Stimulated activated CD4-positive, alpha-beta T cell treated with anti-CD3 and anti-CD28 coated beads, Interleukin-2, amount 100 ng/mL, for 24 hours (primary cell): ENCODE measurements around the gene SSH2.
"Not testable (repeated sequence)": the region's sequence is repeated elsewhere in the genome, so short reads cannot be mapped to it uniquely, and the experiment has no call there.

ENCODE experiments used
- DNase-seq, 2 donors: peaks; one replicate each; pipeline ENCODE4 v3.0.0-alpha.2; 2020

The SSH2 gene

DNA sequence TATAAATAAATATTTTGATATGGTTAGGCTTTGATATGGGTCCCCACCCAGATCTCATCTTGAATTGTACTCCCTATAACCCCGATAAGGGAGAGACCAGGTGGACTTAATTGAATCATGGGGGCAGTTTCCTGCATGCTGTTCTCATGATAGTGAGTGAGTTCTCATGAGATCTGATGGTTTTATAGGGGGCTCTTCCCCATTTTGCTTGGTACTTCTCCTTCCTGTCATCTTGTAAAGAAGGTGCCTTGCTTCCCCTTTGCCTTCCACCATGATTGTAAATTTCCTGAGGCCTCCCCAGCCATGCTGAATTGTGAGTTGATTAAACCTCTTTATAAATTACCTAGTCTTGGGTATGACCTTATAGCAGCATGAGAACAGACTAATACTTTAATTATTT, 55.7 kb downstream of the SSH2 start:
- not testable (repeated sequence) for DNase-seq

DNA sequence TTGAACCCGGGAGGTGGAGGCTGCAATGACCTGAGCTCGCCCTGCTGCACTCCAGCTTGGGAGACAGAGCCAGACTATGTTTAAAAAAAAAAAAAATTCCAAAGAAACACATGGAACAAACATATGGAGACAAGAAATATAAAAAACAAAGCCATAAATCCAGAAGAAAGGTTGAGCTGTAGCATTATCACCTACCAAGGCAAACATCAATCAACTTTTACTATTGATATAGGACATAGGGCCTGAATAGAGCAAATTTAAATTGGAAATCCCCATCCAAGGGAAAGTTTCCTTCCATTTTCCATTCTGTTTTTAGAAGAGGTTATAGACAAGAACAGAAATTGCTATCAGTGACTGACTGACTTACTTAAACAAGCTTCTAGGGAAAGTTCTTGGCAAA, 56.6 kb downstream of the SSH2 start:
- no peak for DNase-seq

DNA sequence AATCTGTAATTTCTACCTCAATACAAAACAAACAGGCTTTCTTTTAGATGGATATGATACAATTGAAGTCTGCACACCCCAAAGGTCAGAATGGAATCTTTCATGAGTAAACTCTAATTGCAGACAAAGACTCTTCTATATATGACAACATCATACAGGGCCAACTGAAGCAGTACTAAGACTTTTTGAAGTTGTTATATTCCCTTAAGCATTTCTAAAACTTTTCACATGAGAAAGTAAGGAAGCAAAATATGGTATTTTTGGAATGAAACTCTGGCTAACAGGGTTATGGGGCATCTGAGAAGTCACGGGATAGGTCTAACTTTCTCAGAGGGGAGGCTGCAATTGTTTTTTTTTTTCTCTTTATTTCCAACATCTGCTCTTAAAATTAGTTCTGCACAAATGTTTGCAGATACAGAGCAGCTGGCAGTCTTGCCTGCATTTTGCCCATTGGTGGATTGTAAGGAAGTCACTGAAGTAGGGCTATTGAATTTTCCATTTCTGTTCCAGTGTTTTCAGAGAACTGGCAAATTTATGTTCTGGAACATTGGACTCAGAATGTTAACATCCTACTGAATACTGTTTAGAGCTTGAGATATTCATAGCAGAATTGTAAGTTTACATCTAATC, 59.1 kb downstream of the SSH2 start:
- no peak for DNase-seq

DNA sequence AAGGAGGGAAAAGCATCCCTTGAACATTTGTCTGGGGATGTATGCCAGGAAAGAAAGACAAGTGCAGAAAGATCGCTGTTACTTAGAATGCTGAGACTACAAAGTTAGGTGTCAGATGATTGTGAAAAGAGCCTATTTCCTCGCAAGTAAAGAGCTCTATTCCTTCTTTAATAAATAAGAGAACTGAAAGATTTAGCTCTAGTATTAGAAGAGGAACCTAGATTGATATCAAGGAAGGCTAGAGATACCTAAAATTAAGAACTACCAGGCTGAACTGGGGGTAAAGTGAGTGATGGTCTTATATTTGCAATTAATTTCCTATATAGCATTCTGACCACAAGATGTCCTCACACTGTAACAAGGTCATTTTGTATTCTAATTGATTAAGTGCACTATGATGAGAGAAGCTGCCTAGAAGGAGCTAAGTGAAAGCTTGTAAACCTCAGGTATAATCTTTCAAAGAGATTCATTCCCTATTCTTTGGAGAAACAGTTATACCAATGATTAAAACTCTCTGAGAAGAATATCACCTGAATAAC, 62.3 kb downstream of the SSH2 start:
- no peak for DNase-seq

DNA sequence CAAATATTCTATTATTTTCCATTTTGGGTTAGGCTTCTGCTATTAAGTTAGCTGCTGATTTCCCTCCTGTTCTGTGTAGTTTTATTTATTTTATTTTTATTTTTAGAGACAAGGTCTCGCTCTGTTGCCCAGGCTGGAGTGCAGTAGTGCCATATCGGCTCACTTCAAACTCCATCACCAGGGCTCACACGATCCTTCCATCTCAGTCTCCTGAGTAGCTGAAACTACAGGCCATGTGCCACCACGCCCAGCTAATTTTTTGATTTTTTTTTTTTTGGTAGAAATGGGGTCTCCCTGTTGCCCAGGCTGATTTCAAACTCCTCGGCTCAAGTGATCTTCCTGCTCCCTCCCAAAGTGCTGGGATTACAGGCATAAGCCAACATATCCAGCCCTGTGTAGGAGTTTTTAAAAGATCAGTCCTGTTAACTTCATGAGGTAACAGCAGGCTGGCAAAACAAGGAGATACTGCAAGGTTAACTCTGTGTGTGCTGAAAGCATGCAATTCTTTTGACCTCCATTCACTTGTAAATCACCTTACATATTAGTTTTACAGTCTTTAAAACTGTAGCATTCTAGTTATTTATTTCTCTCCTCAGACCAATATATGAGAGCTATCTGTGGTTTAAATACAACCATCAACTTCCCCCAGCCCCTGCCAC, 63.2 kb downstream of the SSH2 start:
- DNase-seq: no peak

DNA sequence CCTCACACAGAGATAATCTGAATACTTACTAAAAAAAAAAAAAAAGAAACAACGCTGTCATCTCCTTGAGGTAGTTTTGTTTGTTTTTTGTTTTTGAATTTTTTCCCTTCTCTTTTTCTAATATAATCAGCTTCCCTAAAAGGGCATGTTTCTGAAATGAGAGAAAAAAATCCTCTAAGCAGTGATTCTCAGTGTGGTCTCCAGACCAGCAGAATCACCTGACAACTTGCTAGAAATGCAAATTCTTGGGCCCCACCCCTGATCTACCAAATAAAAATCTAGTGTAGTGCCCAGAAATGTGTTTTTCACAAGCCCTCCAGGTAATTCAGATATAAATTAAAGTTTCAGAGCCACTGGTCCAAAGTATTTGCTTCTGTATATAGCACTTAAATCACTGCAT, 65.4 kb downstream of the SSH2 start:
- DNase-seq: no peak

DNA sequence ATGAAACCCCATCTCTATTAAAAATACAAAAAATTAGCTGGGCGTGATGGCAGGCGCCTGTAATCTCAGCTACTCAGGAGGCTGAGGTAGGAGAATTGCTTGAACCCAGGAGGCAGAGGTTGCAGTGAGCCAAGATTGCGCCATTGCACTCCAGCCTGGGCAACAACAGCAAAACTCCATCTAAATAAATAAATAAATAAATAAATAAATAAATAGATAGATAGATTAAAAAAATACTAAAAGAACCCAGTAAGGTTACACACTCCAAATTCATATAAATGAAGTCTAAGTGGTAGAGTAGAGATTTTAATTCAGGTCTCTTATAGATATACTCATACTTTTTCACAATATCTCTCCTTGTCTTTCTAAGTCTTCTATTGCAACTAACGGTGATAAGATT, 65.9 kb downstream of the SSH2 start:
- not testable (repeated sequence) for DNase-seq

DNA sequence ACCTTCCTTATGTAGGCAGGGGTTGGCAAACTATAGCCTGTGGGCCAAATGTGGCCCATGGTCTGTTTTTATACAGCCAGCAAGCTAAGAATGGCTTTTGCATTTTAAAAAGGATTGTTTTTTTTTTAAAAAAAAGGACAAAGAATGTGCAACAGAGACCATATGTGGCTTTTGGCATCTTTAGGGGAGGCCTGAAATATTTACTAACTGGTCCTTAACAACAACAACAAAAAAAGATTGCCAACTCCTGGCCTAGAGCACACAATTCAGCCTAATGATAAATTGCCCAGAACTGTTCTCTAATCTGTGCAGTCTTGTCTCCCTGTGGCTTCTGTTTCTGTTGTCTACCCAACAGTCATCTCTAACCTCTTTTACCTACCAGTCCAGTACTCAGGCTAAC, 67.1 kb downstream of the SSH2 start:
- no peak for DNase-seq

DNA sequence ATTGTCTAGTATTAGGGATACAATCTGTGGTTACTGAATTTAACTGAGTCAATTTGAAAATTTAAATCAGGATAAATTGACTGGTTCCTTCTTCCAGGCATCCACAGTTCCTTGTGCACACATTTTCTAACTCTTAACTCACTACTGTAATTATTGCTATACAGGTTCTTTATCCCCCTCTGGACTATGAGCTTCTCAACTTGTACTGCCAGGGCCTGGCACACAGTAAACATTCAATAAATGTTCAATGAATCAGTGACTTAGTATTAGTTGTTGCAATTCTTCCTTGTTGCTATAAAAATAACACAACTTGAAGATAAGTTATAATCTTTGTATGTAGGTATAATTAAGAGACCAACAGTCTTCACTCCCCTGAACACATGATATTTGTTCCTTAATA, 67.9 kb downstream of the SSH2 start:
- no peak for DNase-seq

DNA sequence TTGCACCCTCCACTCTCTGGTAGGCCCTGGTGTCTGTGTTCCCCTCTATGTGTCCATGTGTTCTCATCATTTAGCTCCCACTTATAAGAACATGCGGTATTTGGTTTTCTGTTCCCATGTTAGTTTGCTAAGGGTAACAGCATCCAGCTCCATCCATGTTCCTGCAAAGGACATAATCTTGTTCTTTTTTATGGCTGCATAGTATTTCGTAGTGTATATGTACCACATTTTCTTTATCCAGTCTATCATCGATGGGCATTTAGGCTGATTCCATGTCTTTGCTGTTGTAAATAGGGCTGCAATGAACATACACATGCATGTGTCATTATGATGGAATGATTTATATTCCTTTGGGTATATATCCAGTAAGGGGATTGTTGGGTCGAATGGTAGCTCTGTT, 70.6 kb downstream of the SSH2 start:
- DNase-seq: not testable (repeated sequence)

DNA sequence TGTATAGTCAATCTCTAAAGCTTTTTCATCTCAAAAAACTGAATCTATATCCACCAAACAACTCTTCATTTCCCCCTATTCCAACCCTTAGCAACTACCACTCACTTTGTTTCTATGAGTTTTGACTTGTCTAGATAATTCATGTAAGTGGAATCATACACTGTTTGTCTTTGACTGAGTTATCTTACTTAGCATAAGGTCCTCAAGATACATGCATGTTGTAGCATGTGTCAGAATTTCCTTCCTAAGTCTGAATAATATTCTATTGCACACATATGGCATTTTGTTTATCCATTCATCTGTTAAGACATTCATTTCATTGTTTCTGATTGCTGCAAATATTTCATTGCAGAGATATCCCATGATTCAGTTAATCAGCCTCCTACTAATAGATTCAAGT, 72.2 kb downstream of the SSH2 start:
- no peak for DNase-seq

DNA sequence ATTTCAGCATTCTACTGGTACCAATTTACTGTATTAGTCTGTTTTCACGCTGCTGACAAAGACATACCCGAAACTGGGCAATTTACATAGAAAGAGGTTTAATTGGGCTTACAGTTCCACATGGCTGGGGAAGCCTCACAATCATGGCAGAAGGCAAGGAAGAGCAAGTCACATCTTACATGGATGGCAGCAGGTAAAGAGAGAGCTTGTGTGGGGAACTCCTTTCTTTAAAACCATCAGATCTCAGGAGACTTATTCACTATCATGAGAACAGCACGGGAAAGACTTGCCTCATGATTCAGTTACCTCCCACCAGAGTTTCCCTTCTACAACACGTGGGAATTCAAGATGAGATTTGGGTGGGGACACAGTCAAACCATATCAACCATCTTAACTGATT, 72.9 kb downstream of the SSH2 start:
- DNase-seq: not testable (repeated sequence)

DNA sequence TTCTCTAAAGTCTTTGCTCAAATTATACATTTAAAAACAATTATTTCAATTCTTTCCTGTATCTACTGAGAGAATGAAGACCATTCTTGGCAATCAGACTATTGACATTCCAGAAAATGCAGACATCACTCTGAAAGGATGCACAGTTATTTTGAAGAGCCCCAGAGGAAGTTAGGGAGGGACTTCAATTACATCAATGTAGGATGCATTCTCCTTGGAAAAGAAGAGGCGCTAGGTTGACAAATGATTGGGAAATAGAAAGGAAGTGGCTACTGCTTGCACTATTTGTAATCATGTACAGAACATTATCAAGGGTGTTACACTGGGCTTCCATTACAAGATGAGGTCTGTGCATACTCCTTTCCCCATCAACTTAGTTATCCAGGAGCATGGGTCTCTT, 74.3 kb downstream of the SSH2 start:
- no peak for DNase-seq

DNA sequence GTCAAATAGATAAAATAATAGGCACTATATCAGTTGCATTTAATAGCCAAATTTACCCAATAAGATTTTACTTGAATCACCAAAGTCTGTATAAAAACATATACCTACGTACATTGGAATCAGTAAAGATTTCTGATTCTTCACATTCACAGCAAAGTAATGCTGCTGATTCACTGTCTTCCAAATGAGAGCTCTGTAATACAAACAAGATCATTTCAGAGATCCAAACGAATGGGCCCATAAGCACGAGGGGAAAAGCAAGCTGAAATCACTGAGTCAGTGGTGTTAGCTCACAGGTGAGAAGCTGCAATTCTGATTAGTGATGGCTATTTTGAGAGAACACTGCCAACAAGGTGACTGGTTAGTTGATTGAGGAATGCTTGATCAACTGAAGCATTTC, 81.3 kb downstream of the SSH2 start:
- DNase-seq: no peak

DNA sequence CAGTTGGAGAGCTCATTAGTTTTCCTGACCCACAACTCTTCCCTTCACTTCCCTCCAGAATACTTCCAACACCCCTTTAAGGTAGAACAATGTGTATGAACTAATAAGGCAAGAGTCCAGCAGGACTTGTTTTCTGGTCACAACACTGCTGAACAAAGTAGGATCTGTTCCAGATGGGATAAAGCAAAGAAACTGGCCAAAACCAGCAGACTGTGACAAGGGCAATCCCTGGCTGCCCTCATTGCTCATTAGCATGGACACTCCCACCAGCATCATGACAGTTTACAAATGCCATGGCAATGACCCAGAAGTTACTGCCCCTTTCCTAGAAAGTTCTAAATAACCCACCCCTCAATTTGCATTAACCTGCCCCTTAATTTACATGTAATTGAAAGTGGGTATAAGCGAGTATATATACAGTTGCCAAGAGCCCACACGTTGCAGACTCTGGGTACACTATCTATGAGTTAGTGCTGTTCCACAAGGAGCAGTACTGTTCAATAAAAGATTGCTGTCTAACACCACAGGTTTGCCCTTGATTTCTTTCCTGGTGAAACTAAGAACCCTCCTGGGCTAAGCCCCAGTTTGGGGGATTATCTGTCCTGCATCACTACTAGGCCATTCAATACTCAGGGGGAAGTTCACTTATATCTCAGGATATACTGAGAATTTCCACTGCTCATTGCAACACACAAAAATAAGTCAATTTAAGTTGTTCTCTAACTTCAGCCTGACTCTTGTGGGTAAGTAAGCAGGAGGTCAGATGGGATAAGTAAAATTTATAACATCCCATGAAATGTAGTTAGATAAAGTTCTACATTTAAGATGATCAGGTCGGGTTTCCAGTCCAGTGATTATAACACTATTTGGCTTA, 82.3 kb downstream of the SSH2 start:
- no peak for DNase-seq

DNA sequence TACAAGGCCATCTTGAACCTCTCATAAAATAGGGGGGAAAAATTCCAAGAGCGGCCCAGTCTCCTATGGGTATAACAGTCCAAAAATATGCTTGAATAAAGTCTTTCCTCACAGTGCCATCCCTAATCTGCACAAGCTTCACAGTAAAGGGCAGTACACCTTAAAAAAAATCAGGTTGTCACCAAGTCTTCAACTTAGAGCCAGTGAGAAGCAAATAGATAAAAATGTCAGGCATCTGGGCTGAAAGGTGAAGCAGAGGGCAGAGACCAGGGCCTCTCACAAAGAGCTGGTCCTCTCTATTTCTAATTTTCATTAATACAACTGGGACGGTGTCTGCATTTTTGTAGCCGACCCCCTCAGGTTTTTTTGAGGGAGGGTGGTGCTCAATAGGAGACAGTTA, 82.9 kb downstream of the SSH2 start:
- no peak for DNase-seq

DNA sequence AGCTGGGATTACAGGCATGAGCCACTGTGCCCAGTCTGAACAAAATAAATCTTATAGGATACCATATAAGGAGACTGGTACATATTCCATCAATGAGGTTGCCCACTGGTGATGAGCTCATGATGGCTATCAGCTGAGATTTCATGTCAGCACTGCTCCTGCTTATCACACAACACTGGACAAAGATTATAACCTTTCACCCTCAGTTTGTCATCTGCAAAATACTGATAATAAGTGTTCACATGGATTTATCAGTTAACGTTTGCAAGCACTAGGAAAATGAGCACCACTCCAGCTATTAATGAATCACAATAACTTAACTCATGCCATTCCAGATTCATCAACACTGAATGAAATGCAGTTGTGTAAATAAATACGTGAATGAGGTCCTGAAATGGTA, 83.7 kb downstream of the SSH2 start:
- no peak for DNase-seq

DNA sequence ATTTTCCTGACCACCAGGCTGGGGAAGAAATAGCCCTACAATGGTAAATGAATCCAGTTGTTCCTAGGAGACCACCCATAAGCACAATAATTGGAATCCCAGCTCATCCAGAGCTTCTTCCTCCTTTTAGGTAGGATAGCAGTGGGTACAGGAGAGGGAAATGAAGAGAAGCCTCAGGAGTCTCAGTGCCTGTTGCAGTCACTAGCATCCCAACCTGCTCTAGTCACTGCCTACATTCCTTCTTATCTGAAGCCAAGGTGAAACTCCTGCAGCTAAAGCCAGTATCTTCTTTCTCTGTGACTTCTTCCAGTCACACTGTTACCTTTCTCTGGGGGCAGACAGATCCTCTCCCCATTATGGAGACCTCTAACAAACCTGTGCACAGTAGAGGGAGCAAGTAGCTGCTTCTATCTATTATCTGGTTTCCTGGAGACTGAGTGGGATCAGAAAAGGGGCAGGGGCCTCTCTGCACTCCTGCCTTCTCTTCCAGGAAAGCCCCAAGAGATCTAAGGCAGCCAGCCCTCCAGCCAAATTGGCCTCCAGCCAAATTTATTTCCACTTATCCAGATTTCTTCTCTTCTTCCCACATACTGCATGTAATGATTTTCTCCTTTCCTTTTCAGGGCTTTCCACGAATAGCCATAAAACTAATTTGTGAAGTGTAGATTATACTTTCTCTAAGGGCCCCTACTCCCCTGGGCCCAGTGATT, 85.5 kb downstream of the SSH2 start:
- no peak for DNase-seq

DNA sequence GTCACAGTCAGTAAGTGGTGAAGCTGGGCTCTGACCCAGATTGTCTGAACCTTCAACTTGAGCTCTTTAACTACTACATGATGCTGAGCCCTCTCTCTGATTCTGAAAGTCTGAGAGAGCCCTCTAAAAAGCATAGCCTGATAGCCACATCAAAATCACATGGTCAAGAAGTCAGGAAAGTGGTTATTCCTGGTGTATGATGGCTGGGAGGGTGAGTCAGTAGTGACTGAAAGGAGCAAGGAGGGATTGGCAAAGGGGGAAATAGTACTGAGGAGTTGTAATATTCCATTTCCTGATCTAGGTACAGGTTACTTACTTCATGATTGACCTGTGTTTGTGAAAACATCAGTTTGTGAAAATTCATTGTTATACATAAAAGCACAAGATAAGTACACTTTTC, 89.1 kb downstream of the SSH2 start:
- no peak for DNase-seq

DNA sequence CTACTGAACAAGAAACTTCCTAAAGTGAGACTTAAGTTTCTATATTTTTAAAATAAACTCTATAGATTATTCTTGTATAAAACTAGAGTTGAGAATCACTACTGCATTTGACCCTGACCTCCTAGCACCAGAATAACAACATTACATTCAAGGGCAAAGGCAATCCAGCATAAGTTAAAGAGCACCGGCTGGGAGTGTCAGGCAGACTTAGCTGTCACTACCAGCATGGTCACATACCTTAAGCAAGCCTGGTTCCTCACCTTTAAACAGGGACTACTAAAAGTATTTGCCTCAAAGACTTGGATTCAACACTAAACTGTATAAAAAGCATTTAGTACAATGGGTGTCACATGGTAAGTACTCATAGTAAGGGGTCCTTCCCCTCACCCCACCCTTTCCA, 90.4 kb downstream of the SSH2 start:
- DNase-seq: no peak

DNA sequence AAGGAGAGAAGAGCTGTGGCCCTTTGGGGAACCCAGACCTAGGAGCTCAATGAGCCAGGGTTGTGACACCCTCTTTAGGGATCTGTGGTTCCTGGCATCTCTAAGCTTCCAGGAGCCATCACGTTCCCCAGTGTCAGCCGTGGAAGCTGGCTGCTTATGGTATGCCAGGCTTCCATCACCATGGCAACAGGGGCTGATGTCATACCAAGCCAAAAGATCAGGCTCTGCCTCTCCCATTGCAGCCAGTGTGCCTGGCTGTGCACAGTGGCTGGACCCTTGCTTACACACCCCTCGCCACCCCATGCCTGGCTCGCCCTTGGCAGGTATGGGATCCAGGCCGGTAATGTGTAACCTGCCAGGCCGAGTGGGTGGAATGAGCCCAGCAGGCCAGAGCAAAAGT, 91.1 kb downstream of the SSH2 start:
- no peak for DNase-seq

DNA sequence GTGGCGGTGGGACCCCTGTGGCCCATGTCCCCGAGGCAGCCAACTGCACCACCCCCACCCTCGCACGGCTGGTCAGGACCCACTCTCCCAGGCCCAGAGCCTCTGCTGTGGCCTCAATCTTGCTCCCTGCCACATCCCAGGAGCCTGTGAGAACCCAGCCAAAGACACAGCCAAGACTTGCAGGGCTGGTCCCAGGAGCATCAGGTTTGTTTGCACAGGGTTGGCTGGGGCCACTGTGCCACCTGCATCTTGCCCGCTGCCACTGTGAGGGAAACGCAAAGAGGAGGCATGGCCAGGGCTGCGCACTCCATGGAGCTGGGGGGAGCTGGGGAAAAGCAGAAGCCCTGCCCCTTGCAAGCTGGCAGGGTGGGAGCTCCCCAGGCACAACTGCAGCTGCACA, 92.5 kb downstream of the SSH2 start:
- DNase-seq: no peak

DNA sequence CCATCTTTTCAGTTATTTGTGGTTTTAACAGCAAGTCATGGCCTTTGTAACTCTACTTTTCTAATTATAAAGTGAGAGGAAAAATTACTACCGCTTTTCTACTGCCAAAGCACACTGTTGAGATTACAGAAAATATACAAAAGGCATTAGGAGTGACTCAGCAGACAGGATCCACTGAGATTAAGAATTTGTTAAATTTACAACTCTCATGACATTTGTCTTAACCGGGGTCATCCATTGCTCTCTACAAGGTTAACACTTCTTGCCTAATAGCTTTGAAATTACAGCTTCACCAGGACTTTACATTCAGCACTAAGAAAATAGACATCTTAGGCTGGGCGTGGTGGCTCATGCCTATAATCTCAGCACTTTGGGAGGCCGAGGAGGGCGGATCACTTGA, 93.4 kb downstream of the SSH2 start:
- DNase-seq: no peak
